Vagina (tissue), 2 donors: ENCODE results near the gene SIK3.

ENCODE experiments used
- CTCF ChIP-seq, 3 experiments: fragments of 450-650 bp in 2 of 3; fragments of 200-600 bp in 1 of 3; sonication (generic) in 1 of 3; IDR thresholded peaks; one replicate each; pipeline ENCODE4 v1.5.1; 2017 to 2019; ENCODE audit warnings: antibody characterized with exemption in 3 of 3, mild to moderate bottlenecking in 2 of 3, moderate library complexity in 2 of 3
- POLR2AphosphoS5 ChIP-seq, 2 donors: sonication (generic); formaldehyde crosslinking; IDR thresholded peaks; one replicate each; pipeline ENCODE4 v1.9.0; 2017; ENCODE audit warnings: antibody characterized with exemption in 2 of 2, mild to moderate bottlenecking in 2 of 2, low read depth in 1 of 2; ENCODE audit not compliant: insufficient read depth in 1 of 2

- no peak for TF ChIP-seq CTCF (IDR thresholded peaks at IDR 0.05)
- TF ChIP-seq POLR2AphosphoS5 (IDR thresholded peaks at IDR 0.05; ENCODE audit: insufficient read depth in 1 of 2, low read depth in 1 of 2), result no peak
These were observed 36.2 kb upstream of the SIK3 start for GRCh38 chr11:117134431-117134830.
